ENCODE measurements around the gene RANBP1. TPM values are rescaled to one million over a fixed set of nuclear protein-coding genes. Genes with fewer than 3 reads are reported as not detected.
A peak's percentile ranks its signal among the peaks of the same experiment; 100 is the strongest.

RANBP1 gene
- total and polyA plus RNA-seq, 9 of the 15 experiments (the other 6 are each of a cell fraction or from before 2014, with no cell fraction given) = 162 to 2,891 (median 1,289) TPM

DNA sequence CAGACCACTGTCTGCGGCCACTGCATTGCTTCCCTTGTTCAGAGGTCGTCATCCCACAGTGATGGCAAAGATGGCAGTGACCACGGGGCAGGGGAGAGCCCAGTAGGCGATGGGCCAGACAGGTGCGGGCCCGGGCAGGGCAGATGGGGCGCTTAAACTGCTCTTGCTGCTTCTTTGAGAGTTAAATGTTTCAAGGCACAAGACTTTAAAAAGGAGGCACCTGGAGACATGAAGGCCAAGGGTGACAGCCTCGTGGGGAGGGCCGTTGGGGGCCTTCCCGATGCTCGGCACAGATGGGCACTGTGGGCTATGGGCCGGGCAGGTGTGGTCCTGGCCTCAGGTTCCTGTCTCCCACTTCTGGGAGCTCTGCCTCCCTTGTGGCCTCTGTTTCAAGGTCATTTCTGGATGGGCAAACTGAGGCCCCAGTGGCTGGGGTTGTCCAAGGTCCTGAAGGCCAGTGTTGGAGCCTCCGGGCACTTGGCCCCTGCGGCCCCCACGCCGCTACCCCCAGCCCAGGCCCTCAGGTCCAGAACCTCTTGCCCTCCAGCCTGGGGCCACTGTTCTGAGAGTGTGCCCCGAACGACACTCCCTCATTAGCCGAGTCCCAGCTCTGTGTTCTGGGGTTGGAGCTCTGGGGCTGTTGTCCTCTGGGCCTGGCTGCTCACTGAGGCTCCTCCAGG, 51.9 kb downstream of the RANBP1 start (continued):
- no peak for TF ChIP-seq ZNF175 (CRISPR knock-in tag; IDR thresholded peaks at IDR 0.05; ENCODE audit: low read depth)
- TF ChIP-seq, protein P1, sequence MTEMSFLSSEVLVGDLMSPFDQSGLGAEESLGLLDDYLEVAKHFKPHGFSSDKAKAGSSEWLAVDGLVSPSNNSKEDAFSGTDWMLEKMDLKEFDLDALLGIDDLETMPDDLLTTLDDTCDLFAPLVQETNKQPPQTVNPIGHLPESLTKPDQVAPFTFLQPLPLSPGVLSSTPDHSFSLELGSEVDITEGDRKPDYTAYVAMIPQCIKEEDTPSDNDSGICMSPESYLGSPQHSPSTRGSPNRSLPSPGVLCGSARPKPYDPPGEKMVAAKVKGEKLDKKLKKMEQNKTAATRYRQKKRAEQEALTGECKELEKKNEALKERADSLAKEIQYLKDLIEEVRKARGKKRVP (CRISPR knock-in tag; IDR thresholded peaks at IDR 0.05) = no peak
- TF ChIP-seq TAF9B (IDR thresholded peaks at IDR 0.05; ENCODE audit: partially characterized antibody) = no peak
- no peak for TF ChIP-seq TFAM (CRISPR knock-in tag; conservative IDR thresholded peaks at IDR 0.05)
- TF ChIP-seq, protein P2, sequence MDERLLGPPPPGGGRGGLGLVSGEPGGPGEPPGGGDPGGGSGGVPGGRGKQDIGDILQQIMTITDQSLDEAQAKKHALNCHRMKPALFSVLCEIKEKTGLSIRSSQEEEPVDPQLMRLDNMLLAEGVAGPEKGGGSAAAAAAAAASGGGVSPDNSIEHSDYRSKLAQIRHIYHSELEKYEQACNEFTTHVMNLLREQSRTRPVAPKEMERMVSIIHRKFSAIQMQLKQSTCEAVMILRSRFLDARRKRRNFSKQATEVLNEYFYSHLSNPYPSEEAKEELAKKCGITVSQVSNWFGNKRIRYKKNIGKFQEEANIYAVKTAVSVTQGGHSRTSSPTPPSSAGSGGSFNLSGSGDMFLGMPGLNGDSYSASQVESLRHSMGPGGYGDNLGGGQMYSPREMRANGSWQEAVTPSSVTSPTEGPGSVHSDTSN (CRISPR knock-in tag; IDR thresholded peaks at IDR 0.05; ENCODE audit: low read depth) = peak; percentile 11; the same call in 1 of the 2 replicates
- TF ChIP-seq, protein P2 (tag; conservative IDR thresholded peaks at IDR 0.05; ENCODE audit: low read depth) = no peak
- TF ChIP-seq SMAD1 (IDR thresholded peaks at IDR 0.05; ENCODE audit: low read depth, low read length, partially characterized antibody) = no peak
- TF ChIP-seq, protein P3, sequence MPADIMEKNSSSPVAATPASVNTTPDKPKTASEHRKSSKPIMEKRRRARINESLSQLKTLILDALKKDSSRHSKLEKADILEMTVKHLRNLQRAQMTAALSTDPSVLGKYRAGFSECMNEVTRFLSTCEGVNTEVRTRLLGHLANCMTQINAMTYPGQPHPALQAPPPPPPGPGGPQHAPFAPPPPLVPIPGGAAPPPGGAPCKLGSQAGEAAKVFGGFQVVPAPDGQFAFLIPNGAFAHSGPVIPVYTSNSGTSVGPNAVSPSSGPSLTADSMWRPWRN (IDR thresholded peaks at IDR 0.05; ENCODE audit: low read depth) = no peak
- TF ChIP-seq RFX7 (CRISPR knock-in tag; IDR thresholded peaks at IDR 0.05) = no peak
- no peak for TF ChIP-seq ADNP (tag; IDR thresholded peaks at IDR 0.05)
- TF ChIP-seq ZNF561 (CRISPR knock-in tag; conservative IDR thresholded peaks at IDR 0.05) = no peak
- peak; percentile 43; the same call in 1 of the 2 replicates for TF ChIP-seq ZNF143 (CRISPR knock-in tag; IDR thresholded peaks at IDR 0.05)
- TF ChIP-seq, protein P4, sequence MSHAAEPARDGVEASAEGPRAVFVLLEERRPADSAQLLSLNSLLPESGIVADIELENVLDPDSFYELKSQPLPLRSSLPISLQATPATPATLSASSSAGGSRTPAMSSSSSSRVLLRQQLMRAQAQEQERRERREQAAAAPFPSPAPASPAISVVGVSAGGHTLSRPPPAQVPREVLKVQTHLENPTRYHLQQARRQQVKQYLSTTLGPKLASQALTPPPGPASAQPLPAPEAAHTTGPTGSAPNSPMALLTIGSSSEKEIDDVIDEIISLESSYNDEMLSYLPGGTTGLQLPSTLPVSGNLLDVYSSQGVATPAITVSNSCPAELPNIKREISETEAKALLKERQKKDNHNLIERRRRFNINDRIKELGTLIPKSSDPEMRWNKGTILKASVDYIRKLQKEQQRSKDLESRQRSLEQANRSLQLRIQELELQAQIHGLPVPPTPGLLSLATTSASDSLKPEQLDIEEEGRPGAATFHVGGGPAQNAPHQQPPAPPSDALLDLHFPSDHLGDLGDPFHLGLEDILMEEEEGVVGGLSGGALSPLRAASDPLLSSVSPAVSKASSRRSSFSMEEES (CRISPR knock-in tag; IDR thresholded peaks at IDR 0.05) = no peak
- TF ChIP-seq, protein P5, sequence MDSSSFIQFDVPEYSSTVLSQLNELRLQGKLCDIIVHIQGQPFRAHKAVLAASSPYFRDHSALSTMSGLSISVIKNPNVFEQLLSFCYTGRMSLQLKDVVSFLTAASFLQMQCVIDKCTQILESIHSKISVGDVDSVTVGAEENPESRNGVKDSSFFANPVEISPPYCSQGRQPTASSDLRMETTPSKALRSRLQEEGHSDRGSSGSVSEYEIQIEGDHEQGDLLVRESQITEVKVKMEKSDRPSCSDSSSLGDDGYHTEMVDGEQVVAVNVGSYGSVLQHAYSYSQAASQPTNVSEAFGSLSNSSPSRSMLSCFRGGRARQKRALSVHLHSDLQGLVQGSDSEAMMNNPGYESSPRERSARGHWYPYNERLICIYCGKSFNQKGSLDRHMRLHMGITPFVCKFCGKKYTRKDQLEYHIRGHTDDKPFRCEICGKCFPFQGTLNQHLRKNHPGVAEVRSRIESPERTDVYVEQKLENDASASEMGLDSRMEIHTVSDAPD (CRISPR knock-in tag; IDR thresholded peaks at IDR 0.05) = no peak
- no peak for TF ChIP-seq RBM14 (IDR thresholded peaks at IDR 0.05; ENCODE audit: borderline replicate concordance, insufficient read depth, low read depth, low read length)
- no peak for TF ChIP-seq SRSF7 (optimal IDR thresholded peaks at IDR 0.05; ENCODE audit: low read depth, low read length)
- no peak for TF ChIP-seq HMG20B (CRISPR knock-in tag; IDR thresholded peaks at IDR 0.05)
- no peak for TF ChIP-seq HDAC1 (IDR thresholded peaks at IDR 0.05)
- TF ChIP-seq PRPF4 (IDR thresholded peaks at IDR 0.05; ENCODE audit: insufficient read depth, low read depth, low read length, poor library complexity, severe bottlenecking) = no peak
- no peak for TF ChIP-seq BRCA1 (IDR thresholded peaks at IDR 0.05)
- TF ChIP-seq BRCA1 (CRISPR knock-in tag; IDR thresholded peaks at IDR 0.05) = peak; percentile 80; the same call in 1 of the 2 replicates
- TF ChIP-seq ZNF785 (CRISPR knock-in tag; IDR thresholded peaks at IDR 0.05) = no peak

Data from K562 (cell line).